ENCODE results near the gene EML1.

- TF ChIP-seq EP300 (IDR thresholded peaks at IDR 0.05), result no peak
- TF ChIP-seq CTCF (IDR thresholded peaks at IDR 0.05), result no peak
- no peak for TF ChIP-seq POLR2A (IDR thresholded peaks at IDR 0.05)
Measured at GRCh38 chr14:99772371-99773283, 20.6 kb upstream of the EML1 start.

Data from stomach (tissue), 4 donors.